NK-92 treated with Interleukin-12 subunit alpha and Interleukin-12 subunit beta, amount 100 ng/mL, for 24 hours (cell line): Measurements from ENCODE around the gene SERPINH1.

Source experiments
- DNase-seq: peaks from one replicate; lab custom pipeline; 2025; lab: John Stamatoyannopoulos, UW

The SERPINH1 gene

DNA sequence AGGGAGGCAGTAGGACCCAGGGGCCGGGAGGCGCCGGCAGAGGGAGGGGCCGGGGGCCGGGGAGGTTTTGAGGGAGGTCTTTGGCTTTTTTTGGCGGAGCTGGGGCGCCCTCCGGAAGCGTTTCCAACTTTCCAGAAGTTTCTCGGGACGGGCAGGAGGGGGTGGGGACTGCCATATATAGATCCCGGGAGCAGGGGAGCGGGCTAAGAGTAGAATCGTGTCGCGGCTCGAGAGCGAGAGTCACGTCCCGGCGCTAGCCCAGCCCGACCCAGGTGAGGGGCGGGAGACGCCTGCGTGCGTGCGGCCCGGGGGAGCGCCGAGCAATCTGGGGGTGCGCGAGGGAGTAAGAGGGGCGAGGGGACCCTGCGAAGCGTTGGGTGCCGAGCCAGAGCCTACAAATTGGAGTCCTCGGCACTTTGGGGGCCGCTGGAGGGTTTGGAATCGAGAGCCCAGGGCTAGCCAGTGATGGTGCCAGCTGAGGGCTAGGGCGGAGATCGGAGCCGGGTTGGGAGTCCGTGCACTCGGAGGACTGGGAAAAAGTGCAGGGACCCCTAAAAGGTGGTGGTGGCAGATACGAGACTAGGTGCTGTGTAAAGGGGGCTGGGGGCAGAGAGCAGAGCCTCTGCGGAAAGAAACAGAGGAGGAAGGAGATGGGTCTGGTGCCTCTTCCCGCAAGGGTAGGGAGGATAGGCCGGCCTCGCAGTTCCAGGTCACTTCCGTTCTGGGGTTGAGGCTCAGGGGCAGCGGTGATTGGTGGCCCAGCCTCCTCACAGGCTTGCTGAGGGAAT lies at the start of gene SERPINH1:
TSS of gene SERPINH1 (plus strand) at position 206 of the 788 bp plus-strand sequence. CDS start 4,097 bp downstream, outside the sequence.
- no peak for DNase-seq

DNA sequence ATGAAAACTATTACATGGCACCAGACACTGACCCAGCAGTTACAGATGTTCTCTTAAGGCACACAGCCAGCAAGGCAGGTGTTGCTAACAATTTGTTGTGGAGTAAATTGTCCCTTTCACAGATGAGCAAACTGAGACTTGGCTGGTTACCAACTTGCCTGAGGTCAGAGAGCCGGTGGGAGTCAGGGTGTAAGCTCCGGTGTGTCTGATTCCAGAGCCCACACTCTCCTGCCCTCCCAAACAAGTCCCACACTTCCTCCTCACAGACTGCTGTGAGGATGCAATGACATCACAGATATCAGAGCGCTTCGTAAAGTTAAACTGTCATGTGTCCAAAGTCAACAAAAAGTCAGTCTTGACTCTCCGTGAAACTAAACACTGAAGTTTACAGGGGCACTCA lies 48.8 kb upstream of the SERPINH1 start:
- no peak for DNase-seq

DNA sequence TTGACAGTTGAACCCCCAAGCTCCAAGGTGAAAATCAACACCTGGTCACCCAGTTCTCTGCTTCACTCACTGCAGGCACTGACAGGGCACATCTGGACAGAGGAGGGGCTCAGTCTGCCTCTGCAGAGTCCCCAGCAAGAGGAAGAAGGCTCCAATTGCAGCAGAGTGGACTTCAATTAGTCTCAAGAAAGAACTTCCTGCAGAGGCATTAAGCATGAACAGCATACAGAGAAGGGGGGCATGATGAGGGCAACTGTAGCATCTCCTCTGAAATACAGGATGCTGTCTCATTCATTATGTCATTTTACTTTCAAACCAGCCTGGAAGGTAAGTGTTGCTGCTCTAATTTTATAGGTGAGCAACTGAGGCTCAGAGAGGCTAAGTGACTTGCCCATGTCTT lies 47.5 kb upstream of the SERPINH1 start:
- DNase-seq: no peak

DNA sequence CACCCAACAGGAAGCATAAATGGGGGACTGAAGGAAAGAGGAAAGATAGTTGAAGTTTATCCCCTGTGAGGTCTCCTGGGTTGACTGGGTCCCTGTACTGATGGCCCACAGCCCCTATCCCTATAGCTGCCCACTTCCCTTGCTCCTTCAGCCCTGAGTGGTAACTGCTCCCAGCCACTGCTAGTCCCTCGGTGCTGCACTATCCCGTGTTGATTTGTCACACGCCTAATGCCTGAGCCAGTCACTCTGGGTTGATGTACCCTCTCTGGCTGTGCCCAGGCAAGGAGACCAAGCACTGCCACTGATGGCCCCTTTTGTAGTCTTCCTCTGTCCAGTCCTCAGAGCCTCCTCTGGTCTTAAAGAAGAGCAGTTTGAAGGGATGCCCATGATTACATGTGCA lies 45.9 kb upstream of the SERPINH1 start:
- DNase-seq: no peak

DNA sequence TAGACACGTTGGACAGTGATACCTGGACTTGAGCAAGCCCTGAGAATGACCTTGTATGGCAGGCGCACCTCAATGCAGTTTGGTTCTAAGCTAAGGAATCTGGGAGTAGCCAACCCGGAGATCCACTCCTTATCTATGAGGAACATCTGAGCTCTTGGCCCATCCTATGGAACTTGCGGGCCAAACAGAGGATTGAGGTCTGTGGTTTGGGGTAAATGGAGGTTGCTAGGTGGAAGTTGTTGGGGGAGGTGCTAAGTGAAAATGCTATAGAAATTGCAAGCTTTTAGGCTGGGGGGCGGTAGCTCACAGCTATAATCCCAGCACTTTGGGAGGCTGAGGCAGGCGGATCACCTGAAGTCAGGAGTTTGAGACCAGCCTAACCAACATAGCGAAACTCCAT lies 45.2 kb upstream of the SERPINH1 start:
- DNase-seq: no peak

DNA sequence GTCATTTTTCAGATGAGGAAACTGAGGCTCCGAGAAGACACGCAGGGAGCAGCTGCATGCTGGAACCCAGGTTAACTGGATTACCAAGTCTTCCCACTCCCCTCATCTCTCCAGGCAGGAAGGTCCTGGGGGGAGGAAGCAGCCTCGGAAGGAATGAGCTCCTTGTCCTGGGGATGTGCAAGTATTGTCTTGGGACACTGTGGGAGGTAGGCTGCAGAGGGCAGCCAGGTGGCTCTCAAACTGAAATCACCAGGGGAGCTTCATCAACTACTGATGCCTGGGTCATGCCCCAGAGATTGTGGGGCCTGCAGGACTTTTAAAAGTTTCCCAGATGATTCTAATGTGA lies 43.9 kb upstream of the SERPINH1 start:
- DNase-seq: no peak

DNA sequence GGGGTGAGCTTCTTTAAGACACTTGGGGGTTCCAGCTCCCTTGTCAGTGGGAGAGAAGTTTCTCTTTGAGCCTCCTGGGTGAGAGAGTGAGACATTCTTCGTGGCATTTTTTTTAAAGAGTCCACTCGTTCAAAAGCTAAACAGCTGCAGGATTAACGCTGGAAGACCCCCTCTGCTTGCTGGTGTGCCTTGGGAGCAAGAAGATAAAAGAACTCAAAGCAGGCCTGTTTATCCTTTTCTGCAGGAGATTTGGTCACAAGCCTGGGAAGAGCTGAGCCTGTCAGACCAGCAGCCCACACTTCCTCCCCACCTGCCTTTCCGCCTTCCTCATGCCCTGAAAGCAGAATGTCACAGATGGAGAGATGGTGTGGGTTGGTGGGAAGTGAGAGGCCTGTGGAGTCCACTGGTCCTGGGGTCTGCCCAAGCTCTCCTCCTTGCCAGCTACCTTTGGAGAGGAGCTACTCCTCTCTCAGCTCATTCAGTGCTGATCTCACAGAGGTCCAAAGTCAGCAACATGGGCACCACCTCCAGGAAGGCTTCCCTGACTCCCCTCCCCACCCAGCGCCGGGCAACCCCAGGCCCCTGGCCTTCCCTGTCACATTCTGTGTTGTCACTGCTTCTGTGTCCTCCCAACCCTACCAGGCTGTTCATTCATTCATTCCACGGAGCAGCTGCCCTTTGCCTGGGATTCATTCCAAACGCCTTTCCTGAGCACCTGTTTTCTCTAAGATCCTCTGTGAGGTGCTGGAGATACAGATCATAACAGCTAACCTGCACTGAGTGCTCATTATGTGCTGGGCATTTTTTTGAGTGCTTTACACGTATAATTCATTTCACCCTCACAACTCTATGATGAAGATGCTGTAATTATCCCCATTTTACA lies 43.0 kb upstream of the SERPINH1 start:
- DNase-seq: no peak

DNA sequence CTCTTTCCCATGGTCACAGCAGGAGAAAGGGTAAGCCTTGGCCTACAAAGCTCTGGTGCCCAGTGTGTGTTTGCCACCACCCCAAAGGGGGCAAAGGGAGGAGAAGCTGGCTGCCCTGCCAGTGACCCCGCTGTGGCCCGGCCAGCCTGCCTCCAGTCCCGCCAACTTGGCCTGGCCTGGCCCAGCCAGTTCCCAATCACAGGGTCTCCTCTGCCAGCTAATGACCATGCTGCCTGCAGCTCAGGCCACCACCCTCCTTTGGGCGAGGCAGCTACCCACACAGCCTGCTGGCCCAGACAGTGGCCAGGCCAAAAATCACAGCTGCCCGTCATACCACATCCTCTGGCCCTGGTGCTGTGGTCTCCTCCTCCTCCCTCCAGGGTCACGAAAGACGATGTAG lies 41.4 kb upstream of the SERPINH1 start:
- no peak for DNase-seq

DNA sequence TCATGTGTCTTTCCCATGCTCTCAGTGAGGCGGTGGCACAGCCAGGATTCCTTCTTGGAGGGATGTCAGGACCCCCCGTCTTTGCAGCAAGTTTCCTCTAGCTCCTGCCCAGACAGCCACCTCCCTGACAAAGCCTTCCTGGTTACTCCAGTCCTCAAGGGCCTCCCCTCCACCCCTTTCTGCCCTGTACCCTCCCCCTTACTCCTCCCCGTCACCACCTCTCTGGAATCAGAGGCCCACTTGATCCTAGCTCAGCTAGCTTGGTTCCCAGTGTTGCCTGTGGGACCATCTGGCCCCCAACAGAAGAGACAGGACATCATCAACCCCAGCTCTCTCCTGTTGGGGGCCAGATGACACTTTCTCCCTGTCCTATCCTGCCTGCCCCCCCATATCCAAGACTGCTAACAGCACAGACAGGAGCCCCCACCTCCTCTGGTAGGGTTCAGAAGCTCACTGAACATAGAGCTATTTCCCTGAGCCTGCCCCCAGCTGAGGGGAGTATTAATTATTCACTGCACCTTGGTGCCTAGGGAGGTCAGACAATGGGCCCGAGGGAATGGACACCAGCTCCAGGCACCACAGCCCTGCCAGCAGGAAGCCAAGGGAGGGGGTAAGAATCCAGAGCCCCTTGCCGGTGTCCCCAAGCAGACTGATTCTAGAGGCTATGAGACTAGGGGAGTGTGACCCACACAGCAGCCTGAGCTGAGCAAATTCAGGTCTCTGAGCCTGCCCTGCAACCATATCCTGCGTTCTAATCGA lies 39.6 kb upstream of the SERPINH1 start:
- no peak for DNase-seq

DNA sequence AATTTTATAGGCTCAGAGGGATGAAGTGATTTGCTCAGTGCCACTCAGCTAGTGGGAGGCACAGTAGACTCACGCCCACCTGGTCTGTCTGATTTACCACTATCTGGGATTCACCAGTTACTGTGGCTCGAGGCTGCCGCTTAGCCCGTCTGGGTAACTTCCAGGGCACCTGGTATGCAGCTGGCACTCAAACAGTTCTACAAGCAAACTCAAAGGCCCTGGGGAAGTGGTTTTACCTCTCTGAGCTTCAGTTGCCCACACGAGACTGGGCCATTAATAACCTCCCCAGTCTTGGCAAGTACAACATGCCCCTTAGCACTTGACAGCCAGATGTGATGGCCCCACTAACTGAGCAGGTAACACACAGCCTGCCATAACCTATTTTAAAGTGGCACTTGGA lies 38.9 kb upstream of the SERPINH1 start:
- DNase-seq: no peak

DNA sequence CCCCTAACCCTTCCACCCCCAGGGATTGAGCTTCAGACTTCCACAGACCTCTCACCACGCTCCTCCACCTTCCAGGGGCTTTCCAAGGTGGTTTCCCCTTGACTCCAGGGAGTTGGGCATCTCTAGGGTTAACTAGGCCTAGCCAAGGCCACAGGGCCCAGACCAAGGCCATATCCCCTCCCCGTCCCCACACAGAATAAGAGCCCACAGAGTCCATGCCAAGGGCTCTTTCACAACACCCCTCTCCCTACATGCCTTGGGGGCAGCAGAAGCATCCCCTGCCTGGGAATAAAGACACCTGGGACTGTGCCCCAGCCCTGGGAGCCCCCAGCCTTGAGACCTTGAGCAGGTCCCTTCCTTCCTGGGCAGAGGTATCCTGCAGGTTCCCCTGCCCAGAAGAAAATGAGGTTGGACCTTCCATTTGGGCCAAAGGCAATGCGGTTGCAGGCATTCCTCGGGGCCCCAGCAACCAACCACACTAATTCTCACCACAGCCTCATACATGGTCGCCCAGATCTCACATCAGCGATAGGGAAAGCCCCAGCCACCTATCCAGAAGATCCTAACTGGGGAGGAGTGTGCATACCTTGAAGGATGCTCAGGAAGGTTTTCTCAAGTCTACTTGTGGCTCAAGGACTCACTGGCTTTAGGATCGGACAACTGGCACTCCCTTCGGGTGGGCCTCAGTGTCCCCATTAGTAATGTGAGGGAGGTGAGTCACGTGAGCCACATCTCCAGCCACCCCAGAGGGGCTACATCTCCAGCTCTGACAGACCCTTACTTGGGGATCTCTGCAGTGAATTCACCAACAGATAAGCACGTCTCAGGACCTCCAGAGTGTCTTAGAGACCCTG lies 38.0 kb upstream of the SERPINH1 start:
- DNase-seq: no peak

DNA sequence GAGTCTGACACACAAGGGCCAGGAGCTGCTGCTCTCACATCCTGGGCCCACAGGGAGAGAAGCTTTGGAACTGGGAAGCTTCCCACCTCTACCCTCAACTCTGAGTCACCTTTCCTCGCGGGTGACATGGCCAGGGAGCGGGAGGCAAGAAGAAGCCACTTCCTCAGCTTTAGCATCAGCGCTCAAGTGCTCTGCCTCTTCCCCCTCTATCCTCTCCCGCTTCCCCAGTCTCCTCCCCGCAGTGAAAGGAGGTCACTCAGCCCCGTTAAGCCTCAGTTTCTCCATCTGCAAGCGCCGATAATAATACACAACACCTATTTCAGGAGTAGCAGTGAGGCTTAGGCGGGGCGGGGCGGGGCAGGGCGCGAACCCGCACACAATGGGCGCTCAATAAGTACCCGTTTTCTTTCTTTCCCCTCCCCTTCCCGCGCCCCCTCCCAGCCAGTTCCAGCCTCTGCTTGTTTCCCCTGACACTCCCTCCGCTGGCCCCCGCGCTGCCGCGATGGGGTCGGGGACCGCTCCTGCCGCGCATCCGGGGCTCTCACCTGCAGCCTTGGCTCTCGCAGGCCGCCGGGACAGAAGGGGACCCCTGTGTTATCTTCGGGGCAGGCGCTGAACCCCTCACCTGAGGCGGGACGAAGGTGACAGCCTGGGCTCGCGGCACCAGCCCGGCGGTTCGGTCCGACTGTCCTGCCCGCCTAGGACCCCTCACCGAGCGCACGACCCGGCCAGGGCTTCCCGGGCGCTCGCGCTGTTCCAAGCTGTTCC lies 37.2 kb upstream of the SERPINH1 start:
- DNase-seq: no peak

DNA sequence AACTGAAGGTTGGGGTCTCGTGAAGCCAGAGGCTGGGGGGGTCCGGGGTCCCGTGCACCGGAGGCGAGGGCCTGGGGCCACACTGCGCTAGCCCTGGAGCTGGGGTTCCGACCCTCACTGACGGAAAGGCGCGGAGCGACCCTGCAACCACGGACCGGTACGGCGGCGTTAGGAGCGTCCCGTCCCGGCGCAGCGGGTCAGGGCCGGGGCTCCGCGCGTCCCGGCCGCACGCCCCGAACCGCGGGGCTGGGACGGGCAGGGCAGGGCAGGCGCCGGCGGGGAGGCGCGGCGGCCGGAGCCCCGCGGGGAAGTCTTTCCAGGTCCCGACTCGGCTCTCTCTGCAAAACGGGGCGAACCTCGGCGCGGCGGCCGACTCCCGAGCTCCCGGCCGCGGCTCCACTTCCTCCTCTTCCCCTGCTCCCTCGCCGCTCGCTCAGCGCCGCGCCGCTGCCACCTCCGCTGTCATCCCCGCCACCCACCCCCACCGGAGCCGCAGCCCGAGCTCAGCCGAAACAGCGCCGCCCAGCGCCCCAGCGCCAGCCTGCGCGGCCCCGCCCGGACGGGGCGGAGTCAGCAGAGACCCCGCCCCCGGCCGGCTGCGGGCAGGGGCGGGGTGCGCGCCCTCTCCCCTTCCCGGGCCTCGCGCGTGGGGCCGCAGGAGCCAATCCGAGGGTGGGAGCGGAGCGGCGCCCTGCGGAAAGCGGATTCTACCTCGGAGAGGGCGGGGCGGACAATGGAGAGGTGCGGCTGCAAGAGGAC lies 36.4 kb upstream of the SERPINH1 start, which contains the start of gene GDPD5:
TSS of gene GDPD5 (minus strand) at position 509 of the 759 bp plus-strand sequence. CDS start 48,206 bp downstream, outside the sequence.
- no peak for DNase-seq

DNA sequence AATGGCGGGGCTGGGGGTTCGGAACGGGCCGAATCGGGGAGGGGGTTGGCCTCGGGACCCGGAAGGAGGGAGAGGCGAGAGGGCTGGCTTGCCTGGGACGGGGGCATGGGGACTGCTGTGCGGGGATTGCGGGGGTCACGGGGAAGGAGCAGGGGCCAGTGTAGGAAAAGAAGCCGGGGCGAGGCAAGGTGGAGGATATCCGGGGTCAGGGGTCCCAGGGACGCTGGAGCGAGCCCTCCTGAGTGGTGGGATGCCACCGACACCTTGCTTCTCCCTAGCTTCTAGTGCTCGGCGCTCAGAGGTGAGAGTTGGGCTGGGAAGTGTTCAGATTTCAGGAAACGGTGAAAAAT lies 35.9 kb upstream of the SERPINH1 start:
- DNase-seq: no peak

DNA sequence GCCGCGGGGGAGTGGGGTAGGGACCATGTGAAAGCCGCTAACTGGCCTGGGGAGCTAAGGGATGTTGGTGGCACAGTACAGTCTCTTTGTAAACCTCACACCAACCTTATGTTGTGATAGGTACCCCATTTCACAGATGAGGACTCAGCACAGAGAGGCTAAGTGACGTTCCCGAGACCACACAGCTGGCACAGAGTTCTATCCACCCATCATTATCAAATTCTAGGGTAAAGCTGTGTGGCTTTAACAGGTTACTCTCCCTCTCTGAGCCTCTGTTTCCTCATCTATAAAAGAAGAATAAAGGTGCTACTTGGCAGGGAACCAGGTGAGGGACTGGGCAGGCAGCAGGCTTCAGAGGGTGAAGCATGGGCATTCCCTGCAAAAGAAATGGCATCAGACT lies 34.9 kb upstream of the SERPINH1 start:
- DNase-seq: no peak

DNA sequence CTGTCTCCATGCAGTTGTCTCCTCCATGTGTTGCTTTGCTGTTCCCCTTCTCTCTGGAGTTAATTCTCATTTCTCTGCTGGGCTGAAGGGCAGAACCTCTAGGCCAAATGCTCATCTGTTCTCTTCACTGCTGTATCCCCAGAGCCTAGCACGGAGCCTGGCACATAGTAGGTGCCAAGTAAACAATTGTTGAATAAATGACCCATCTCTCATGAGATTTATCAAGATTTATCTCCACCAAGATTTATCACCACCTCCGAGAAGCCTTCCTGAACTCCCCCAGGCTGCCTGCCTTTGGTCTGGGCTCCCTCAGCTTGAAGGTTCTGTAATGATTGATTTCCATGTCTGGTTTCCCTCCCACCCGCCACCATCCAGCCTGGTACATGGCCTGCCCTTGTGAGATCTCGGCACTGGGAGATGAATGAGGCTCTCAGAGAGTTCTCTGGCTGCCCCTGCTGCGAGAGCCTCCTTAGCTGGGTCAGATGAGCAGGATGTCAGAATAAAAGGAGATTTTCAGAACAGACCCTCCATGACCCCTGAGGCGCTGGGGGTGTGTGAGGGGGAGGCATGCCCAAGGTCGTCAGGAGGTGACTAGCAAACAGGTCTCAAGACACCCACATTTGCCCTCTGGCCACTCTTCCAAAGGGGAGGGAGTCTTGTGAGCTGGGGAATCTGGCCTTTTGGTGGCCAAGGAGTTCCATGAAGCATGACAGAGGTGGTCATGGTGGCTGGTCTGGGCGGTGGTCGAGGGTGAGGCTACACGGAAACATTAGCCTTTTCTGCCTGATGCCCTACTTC lies 33.9 kb upstream of the SERPINH1 start:
- DNase-seq: no peak

DNA sequence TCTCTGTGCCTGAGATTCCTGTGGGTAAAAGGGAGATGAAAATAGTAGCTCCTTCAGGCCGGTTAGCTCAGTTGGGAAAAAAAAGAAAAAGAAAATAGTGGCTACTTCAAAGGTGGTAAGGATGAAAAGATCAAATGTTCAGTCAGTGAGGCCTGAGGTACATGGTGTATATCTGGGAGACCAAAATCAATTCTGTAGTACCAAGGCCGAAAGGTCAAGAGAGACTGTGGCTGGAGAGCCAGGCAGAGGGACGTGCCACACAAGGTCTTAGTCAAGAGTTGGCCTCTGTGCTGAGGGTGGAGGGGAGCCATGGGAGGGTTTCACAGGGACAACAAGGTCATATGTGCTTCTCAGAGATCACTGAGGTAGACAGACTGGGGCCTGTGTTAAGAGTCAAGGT lies 31.5 kb upstream of the SERPINH1 start:
- DNase-seq: no peak

DNA sequence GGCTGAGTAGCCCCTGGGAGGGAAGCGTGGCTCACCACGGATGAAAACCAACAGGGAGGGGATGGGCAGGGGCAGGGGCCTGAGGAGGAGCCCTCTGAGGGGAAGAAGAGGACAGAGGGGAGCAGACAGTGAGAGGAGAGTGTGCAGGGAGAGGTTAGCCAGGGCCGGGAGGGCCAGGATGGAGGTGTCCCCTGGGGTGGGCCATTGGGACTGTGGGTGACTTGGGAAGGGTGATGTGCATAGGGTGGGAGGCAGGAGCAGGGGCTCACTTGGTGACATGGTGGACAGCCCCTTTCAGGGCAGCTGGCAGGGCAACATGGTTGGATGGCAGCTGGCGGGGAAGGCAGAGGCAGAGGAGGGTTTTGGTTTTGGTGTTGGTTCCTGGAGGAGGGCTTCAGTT lies 30.7 kb upstream of the SERPINH1 start:
- DNase-seq: no peak
